Measurements from ENCODE around the gene SPATA31D3. TPM values are rescaled to one million over a fixed set of nuclear protein-coding genes. Genes with fewer than 3 reads are reported as not detected.
"Not testable (repeated sequence)": the region's sequence is repeated elsewhere in the genome, so short reads cannot be mapped to it uniquely, and the experiment has no call there.

Gene SPATA31D3
- not detected in 2 replicates for total RNA-seq (2014; rRNA removed; shearing (Covaris generic); ENCODE audit: low replicate concordance)

DNA sequence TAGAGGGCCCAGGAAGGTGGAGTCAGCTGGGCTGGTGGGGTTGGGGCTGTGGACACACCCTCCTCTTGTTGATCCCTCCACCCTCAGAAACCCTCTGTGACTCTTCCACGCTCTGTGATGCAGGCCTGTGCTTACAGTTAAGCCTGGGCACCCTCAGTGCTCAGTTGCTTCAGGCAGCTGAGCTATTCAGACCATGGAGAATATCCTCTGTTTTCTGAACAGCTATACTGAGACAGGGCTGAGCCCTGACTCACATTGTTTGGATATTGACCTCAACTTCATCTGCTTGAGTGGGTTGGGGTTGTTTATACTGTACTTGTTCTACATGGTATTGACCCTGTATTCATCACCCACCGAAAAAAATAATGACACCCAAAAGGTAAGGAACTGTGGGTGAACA lies at the start of gene SPATA31D3:
Gene SPATA31D3, plus strand, starts transcription at position 108 of the 400 bp plus-strand sequence. Its CDS starts 86 bp downstream, at position 194.
- in situ Hi-C loops (cut with HindIII; ENCODE audit: low pct_unique_long_range_greater_than_20kb, low sequenced_read_pairs); DNase-seq (ENCODE audit: low read depth): not testable (repeated sequence)

DNA sequence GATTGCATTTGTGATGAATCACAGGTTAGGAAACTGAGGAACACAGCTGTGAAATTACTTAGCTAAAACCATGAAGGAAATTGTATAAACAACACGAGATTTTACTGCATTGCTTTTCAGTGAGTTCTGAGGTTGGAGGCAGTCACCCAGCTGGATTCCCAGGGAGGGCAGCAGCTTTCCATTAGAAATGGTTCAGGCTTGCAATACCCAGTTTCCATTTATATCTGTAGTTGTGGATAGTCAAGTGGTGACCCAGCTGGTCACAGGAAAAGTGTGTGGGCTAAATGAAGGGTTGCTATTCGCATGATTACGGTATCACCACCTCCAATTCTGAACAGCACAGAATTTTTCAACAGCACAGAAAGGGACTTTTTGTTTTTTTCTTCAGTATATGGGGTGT lies 49.4 kb upstream of the SPATA31D3 start:
- in situ Hi-C loops (cut with HindIII; ENCODE audit: low pct_unique_long_range_greater_than_20kb, low sequenced_read_pairs), result no loop called here
- no peak for DNase-seq (ENCODE audit: low read depth)

DNA sequence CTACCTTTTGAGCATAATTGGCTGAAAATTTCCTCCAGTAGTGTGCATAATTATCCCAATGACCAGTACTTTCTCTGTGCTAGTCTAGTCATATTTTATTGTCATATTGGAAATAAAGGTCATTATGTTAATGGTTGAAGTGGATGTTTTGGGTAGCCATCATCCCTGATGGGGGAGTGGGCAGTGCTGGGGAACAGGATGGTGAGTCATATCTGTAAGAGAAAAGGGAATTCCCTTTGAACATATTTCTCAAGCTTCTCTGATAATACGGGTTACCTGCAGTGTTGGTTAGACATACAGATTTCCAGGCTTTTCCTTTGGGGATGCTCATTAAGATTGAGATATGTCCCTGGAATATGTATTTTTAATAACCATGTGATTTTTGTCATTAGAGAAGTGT lies 48.4 kb upstream of the SPATA31D3 start:
- in situ Hi-C loops (cut with HindIII; ENCODE audit: low pct_unique_long_range_greater_than_20kb, low sequenced_read_pairs), result no loop called here
- no peak for DNase-seq (ENCODE audit: low read depth)

DNA sequence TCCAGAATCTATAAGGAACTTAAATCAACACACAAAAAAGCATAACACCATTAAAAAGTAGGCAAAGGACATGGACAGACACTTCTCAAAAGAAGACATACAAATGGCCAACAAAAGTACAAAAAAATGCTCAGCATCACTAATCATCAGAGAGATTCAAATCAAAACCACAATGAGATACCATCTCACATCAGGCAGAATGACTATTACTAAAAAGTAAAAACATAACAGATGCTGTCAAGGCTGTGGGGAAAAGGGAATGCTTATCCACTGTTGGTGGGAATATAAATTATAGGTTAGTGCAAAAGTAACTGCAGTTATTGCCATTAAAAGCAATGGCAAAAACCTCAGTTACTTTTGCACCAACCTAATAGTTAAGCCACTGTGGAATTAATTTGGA lies 47.2 kb upstream of the SPATA31D3 start:
- DNase-seq (ENCODE audit: low read depth), result no peak
- in situ Hi-C loops (cut with HindIII; ENCODE audit: low pct_unique_long_range_greater_than_20kb, low sequenced_read_pairs), result no loop called here

DNA sequence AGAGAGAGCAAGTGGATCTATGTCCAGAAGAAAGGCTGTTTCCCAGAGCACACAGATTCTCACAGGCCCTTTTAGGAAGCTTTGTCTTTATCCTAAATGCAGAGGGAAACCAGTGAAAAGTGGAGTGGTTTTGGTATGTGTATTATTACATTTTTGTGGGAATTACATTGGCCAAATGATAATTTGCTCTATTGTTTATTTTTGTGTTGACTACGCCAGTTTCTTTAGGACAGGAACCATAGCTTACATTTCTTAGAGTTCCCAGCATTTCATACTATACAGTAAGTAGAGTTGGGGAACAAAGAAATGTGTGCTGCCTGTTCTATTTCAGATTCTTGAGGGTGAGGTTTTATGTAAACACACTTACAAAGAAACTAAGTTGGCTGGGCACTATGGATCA lies 44.4 kb upstream of the SPATA31D3 start:
- DNase-seq (ENCODE audit: low read depth), result no peak
- in situ Hi-C loops (cut with HindIII; ENCODE audit: low pct_unique_long_range_greater_than_20kb, low sequenced_read_pairs), result no loop called here

DNA sequence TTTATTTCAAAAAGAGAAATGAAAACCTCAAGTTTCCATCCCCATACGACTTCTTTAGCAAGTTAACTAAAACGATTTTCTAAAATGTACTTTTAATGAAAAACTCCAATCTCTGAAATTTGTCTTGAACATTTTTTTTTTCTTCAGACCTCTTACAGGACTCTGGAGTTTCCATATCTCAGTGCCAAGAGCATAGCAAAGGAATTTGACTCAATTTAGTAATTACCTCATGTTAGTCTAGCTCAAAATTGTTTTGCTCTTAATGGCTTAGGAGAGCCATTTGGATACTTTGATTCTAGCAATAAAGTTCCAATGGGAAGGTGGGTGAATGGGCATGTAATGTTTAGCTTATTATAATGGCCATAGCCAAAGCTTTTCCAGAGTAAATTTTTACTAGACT lies 41.1 kb upstream of the SPATA31D3 start:
- no peak for DNase-seq (ENCODE audit: low read depth)
- in situ Hi-C loops (cut with HindIII; ENCODE audit: low pct_unique_long_range_greater_than_20kb, low sequenced_read_pairs), result no loop called here

GRCh38 chr9:81902626-81903025 lies 40.7 kb upstream of the SPATA31D3 start:
- DNase-seq (ENCODE audit: low read depth), result no peak
- in situ Hi-C loops (cut with HindIII; ENCODE audit: low pct_unique_long_range_greater_than_20kb, low sequenced_read_pairs), result no loop called here

- in situ Hi-C loops (cut with HindIII; ENCODE audit: low pct_unique_long_range_greater_than_20kb, low sequenced_read_pairs), result no loop called here
- no peak for DNase-seq (ENCODE audit: low read depth)
Measured at GRCh38 chr9:81906671-81907070, 36.6 kb upstream of the SPATA31D3 start.

DNA sequence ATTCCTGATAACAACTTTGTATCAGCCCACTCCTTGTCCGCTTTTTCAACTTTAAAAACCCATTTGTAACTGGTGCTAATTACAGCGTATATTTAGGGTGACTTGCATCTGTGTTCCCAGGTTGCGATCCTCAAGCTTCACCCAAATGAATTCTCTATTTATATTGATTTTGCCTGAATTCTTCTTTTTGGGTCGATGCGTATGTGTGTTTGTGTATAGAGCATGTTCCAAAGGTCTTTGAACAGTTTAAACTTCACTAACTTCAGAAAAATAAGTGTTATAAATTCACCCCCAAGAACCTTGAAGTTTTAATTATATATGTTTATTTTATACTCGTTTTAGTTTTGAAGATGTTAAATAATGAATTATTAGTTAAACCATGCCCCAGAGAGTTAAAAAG lies 31.2 kb upstream of the SPATA31D3 start:
- no peak for DNase-seq (ENCODE audit: low read depth)
- in situ Hi-C loops (cut with HindIII; ENCODE audit: low pct_unique_long_range_greater_than_20kb, low sequenced_read_pairs), result no loop called here

DNA sequence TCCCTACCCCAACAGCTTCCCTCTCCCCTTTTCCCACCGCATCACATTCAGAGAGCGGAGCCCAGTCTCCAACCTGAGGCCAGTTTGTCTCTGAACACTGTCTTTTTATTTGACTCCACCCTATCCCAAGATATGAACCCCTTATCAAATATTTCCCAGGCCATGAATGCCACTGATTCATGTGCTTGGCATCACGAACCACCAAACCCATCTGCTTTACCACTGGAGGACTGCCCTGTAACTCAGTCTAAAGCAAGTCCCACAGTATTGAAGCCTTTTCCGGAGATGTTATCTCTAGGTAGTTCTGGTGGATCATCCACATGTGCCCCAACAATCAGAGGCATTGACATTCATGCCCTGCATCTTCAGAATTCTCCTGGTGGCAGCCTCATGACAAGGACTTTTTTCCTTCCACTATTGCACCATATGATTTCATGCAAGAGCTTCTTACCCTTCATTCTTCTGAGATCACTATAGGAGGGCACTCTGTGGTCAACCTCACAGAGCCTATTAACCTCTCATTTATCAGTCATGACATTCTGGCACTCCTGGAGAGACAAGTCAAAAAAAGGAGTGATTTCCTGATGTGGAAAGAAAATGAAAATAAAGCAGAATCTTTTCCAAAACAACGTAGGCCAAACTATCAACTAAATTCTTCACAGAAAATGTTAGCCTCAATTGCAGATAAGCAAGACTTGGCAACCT lies 27.3 kb upstream of the SPATA31D3 start:
- in situ Hi-C loops (cut with HindIII; ENCODE audit: low pct_unique_long_range_greater_than_20kb, low sequenced_read_pairs), result no loop called here
- DNase-seq (ENCODE audit: low read depth), result no peak

DNA sequence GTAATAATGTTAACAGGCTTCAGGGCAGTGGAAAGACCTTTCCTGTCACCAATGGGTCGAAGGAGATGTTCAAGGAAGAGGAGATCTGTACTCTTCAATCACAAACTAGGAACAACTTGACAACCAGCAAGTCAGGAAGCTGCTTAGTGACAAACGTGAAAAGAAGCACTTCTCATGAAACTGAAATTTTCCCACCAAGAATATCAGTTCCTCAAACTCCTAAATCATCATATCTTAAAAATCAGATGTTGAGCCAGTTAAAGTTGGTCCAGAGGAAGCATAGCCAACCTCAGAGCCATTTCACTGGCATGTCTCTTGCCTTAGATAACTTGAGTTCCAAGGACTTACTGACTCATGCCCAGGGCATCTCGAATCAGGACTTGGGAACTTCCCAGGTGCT lies 24.8 kb upstream of the SPATA31D3 start:
- DNase-seq (ENCODE audit: low read depth); in situ Hi-C loops (cut with HindIII; ENCODE audit: low pct_unique_long_range_greater_than_20kb, low sequenced_read_pairs): not testable (repeated sequence)

DNA sequence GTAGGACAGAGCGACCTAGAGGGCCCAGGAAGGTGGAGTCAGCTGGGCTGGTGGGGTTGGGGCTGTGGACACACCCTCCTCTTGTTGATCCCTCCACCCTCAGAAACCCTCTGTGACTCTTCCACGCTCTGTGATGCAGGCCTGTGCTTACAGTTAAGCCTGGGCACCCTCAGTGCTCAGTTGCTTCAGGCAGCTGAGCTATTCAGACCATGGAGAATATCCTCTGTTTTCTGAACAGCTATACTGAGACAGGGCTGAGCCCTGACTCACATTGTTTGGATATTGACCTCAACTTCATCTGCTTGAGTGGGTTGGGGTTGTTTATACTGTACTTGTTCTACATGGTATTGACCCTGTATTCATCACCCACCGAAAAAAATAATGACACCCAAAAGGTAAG lies 15.0 kb upstream of the SPATA31D3 start, which contains the start of gene SPATA31D4:
Gene SPATA31D4, plus strand, starts transcription at position 124 of the 400 bp plus-strand sequence. Its CDS starts 86 bp downstream, at position 210.
- DNase-seq (ENCODE audit: low read depth); in situ Hi-C loops (cut with HindIII; ENCODE audit: low pct_unique_long_range_greater_than_20kb, low sequenced_read_pairs): not testable (repeated sequence)

DNA sequence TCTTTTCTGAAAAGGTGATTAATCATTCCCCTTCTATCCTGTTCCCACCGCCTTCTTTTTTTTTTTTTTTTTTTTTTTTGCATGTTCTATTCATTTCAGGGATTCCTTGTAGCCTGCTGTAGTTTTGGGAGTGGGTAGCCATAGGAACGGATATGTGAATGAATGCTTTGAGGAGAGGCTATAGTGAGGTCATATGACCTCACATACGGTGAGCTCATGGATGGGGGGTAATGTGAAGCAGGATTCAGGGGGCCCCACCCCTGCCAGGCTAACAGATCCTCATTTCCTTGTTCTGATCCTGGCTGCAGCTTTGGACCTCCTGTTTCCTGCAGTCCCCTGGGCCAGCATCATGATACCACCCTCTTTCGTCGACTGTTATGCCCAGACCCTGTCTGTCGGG lies 13.2 kb upstream of the SPATA31D3 start:
- in situ Hi-C loops (cut with HindIII; ENCODE audit: low pct_unique_long_range_greater_than_20kb, low sequenced_read_pairs); DNase-seq (ENCODE audit: low read depth): not testable (repeated sequence)

DNA sequence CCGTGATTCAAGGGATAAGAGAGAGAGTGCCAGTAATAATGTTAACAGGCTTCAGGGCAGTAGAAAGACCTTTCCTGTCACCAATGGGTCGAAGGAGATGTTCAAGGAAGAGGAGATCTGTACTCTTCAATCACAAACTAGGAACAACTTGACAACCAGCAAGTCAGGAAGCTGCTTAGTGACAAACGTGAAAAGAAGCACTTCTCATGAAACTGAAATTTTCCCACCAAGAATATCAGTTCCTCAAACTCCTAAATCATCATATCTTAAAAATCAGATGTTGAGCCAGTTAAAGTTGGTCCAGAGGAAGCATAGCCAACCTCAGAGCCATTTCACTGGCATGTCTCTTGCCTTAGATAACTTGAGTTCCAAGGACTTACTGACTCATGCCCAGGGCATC lies 9.8 kb upstream of the SPATA31D3 start:
- in situ Hi-C loops (cut with HindIII; ENCODE audit: low pct_unique_long_range_greater_than_20kb, low sequenced_read_pairs); DNase-seq (ENCODE audit: low read depth): not testable (repeated sequence)

GRCh38 chr9:81948650-81949049 lies 5.3 kb downstream of the SPATA31D3 start:
- DNase-seq (ENCODE audit: low read depth); in situ Hi-C loops (cut with HindIII; ENCODE audit: low pct_unique_long_range_greater_than_20kb, low sequenced_read_pairs): not testable (repeated sequence)

DNA sequence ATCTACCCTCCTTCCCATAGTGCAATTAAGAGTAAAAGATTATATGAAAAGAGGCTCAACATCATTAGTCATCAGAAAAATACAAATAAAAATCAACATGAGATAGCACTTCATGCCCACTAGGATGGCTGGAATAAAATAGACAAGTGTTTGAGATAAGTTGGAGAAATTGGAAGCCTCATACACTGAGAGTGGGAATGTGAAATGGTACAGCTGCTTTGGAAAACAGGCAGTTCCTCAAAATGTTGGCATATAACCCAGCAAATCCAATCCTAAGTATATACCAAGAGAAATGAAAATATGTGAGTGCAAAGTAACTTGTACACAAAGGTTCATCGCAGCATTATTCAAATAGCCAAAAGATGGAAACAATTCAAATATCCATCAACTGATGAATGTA lies 9.8 kb downstream of the SPATA31D3 start:
- in situ Hi-C loops (cut with HindIII; ENCODE audit: low pct_unique_long_range_greater_than_20kb, low sequenced_read_pairs), result no loop called here

GRCh38 chr9:81955625-81956024 lies 12.3 kb downstream of the SPATA31D3 start:
- in situ Hi-C loops (cut with HindIII; ENCODE audit: low pct_unique_long_range_greater_than_20kb, low sequenced_read_pairs), result no loop called here
- DNase-seq (ENCODE audit: low read depth), result no peak

More for the DNA sequence above, 9.8 kb downstream of the SPATA31D3 start:
- no peak for DNase-seq (ENCODE audit: low read depth)

- in situ Hi-C loops (cut with HindIII; ENCODE audit: low pct_unique_long_range_greater_than_20kb, low sequenced_read_pairs), result no loop called here
- DNase-seq (ENCODE audit: low read depth), result no peak
Measured at GRCh38 chr9:81964218-81965171, 21.2 kb downstream of the SPATA31D3 start.

GRCh38 chr9:81968026-81968425 lies 24.7 kb downstream of the SPATA31D3 start:
- no peak for DNase-seq (ENCODE audit: low read depth)
- in situ Hi-C loops (cut with HindIII; ENCODE audit: low pct_unique_long_range_greater_than_20kb, low sequenced_read_pairs), result no loop called here
